Measurements from ENCODE around the gene PTPRT.

- no peak for TF ChIP-seq CTCF (IDR thresholded peaks at IDR 0.05; ENCODE audit: borderline replicate concordance, extremely low read depth, low read length, poor library complexity, severe bottlenecking)
- no peak for TF ChIP-seq EZH2 (IDR thresholded peaks at IDR 0.05; ENCODE audit: borderline replicate concordance, low read depth, low read length, severe bottlenecking)
Measured at GRCh38 chr20:42836339-42836738, 353.4 kb downstream of the PTPRT start.
